ENCODE measurements around the gene FAM13B.
"Not testable (repeated sequence)": the region's sequence is repeated elsewhere in the genome, so short reads cannot be mapped to it uniquely, and the experiment has no call there.

Gene FAM13B

GRCh38 chr5:137960141-137960540 is 72.7 kb downstream of the FAM13B start:
- no peak for DNase-seq

DNA sequence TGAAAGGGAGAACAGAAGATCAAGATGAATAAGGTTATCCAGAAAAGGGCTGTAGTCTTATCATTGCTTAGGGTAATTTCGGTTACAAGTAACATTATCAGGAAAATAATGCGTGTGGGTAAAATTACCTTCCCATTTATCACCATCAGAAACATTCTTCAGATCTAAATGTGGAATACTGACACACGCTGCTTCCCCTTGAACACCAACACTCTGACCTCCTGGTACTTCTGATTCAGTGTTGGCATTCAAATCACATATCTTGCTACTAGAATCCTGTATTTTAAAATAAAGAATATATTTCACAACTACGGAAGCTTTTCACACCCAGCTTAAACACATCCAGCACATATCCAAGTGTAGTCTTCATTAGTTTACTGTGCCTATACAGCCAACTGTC is 73.4 kb downstream of the FAM13B start:
- DNase-seq = no peak

GRCh38 chr5:137957948-137958347 is 74.9 kb downstream of the FAM13B start:
- DNase-seq = no peak

DNA sequence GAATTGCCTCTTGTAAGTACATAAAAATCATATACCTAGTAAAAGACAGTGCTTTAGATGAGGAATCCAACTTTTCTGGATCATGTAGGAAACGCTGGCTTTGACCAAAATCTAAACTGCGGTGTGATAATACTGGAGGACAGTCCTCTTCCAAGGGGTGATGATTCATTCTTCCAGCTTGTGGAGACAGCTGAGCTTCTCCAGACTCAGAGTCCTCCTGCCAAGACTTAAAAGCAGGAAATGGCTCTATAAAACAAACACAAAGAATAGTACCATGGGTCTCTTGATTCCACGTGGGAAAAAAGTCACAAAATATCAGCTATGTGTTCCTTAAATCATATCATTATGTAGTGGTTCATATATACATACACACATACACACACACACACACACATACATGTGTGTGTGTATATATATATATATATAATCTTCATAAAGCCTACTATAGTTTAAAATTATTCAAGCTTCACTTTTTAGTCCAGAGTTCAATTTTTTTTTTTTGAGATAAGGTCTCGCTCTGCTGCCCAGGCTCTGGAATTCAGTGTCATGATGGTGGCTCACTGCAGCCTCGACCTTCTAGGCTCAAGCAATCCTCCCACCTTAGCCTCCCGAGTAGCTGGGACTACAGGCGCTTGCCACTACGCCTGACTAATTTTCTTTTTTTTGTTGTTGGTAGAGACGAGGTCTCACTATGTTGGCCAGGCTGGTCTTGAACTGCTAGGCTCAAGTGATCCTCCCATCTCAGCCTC is 78.6 kb downstream of the FAM13B start:
- DNase-seq = no peak

GRCh38 chr5:137945825-137946224 is 87.1 kb downstream of the FAM13B start:
- no peak for DNase-seq

GRCh38 chr5:137944280-137944679 is 88.6 kb downstream of the FAM13B start:
- not testable (repeated sequence) for DNase-seq

GRCh38 chr5:137939331-137939730 is 93.5 kb downstream of the FAM13B start:
- DNase-seq = no peak

DNA sequence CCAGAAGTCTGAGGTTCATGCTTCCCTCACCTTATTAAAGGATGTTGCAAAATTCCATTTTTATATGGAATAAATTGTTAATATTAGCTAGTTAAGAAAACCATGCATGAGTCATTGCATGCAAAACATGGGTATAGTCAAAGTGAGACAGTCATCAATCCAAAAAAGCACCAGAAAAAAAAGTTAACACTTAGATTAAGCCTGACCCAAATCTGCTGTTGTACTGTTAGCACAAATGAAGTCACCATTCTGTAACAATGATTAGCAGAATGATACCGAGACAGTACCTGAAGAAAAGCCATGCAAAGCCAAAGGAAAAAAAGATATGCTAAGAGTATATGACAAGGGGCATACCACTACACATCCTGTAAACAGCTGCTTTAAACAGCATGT is 94.1 kb downstream of the FAM13B start:
- no peak for DNase-seq

- no peak for DNase-seq
These were observed 94.7 kb downstream of the FAM13B start for GRCh38 chr5:137937994-137938750.

DNA sequence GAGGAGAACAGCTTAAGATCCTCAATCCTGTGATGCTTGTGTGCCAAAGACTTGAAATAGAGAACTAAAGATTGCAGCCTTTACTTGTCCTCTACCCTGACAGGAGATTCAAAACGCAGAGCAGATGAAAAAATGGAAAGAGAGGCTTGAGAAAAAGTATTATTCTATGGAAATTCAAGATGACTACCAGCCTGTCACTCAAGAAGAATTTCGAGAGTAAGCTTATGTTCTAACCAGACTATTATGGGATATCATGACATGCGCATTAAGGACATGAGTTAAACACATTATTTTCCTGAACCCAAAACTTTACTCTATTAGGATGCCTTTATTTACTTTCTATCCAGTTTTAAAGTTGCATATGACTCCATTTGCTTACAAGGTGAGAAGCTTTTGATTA is 97.2 kb downstream of the FAM13B start:
- DNase-seq = no peak

- no peak for DNase-seq
These were observed 97.7 kb downstream of the FAM13B start for GRCh38 chr5:137935190-137935589.

- DNase-seq = no peak
These were observed 99.4 kb downstream of the FAM13B start for GRCh38 chr5:137933491-137933911.

DNA sequence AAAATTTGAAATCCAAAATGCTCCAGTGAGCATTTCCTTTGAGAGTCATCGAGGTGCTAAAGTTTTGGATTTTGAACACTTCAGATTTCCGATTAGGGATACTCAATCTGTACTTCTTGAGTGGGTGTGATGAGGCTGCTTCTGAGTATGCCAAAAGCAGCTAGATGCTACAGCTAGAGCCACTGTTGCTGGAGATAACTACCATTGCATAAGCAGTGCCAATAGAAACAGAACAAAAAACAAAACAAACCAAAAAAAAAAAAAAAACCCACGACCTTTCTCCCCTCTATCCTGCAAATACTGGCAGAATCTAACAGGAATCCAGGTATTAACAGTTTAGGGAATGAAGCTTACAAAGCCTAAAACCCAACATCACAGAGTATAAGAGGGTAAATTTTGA is 100.1 kb downstream of the FAM13B start:
- no peak for DNase-seq

- DNase-seq = no peak
These were observed 109.0 kb downstream of the FAM13B start for GRCh38 chr5:137923856-137924255.

GRCh38 chr5:137921931-137922330 is 110.9 kb downstream of the FAM13B start:
- no peak for DNase-seq

DNA sequence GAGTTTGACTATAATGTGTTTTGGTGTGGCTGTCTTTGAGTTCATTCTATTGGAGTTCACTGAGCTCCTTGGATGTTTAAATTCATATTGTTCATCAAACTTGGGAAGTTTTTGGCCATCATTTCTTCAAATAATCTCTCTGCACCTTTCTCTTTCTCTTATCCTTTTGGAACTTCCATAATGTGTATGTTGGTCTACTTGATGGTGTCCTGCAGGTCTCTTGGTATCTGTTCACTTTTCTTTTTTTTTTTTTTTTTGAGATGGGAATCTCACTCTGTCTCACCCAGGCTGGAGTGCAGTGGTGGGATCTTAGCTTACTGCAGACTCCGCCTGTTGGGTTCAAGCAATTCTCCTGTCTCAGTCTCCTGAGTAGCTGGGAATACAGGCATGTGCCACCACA is 116.0 kb downstream of the FAM13B start:
- no peak for DNase-seq

- no peak for DNase-seq
These were observed 118.1 kb downstream of the FAM13B start for GRCh38 chr5:137914758-137915157.

- DNase-seq = no peak
These were observed 130.3 kb downstream of the FAM13B start for GRCh38 chr5:137902408-137903133.

- DNase-seq = no peak
These were observed 131.7 kb downstream of the FAM13B start for GRCh38 chr5:137901011-137901817.

DNA sequence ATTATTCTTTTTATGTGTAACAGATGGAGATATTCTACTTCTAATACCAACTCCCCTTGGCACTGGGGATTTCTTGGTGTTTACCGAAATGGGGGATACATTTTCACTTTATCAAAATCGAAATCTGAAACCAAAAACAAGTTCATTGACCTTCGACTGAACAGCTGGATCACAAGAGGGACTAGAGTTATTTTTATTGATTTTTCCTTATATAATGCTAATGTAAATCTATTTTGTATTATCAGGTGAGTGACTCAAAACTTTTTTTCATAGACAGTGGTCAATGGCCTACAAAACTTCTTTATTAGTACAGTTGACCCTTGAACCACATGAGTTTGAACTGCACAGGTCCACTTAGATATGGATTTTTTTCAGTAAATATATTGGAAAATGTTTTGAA is 133.4 kb downstream of the FAM13B start:
- DNase-seq = no peak

DNA sequence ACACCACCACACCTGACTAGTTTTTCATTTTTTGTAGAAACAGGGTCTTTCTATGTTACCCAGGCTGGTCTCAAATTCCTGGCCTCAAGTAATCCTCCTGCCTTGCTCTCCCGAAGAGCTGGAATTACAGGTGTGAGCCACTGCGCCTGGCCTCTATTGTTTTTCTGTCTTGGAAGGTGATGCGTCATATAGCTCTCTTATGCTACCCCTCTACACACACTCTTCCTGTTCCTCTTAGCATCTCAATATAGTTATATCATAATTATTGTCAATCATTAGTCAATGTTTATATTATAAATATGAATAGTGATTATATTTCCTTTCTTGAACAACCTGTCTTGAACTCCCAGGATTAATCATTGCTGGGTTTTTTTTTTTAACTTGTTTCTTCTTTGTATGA is 136.3 kb downstream of the FAM13B start:
- no peak for DNase-seq

DNA sequence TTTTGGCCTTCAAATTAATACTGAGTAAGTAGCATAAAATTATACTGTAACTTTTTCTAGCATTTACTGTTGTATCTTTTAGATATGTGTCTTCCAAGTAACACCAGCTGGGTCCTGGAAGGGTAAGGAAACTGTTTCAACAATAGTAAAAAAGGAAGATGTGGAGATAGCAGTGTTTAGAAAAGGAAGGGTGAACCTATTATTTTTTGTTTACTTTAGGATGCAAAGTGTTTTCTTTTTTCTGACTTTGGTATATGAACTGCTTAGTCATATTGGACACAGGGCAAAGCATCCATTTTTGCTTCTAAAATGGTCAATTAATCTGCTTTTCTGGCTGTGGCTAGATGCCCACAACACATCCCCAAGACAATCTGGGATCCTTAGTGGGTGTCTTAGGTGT is 138.3 kb downstream of the FAM13B start:
- no peak for DNase-seq

GRCh38 chr5:137891849-137892248 is 141.0 kb downstream of the FAM13B start:
- no peak for DNase-seq
